GM11168 (cell line): Measurements from ENCODE around the gene DIAPH3.

ENCODE experiments used
- in situ Hi-C: fragments of 300-500 bp; cut with MboI; formaldehyde crosslinking; loops from one replicate; pipeline ENCODE4 v1.12.0; 2022; ENCODE audit warnings: low sequenced_read_pairs; ENCODE audit not compliant: unreplicated experiment

Gene DIAPH3

GRCh38 chr13:60032851-60033250 lies 130.9 kb downstream of the DIAPH3 start:
- in situ Hi-C loops, result no loop called here

GRCh38 chr13:60028021-60028420 lies 135.7 kb downstream of the DIAPH3 start:
- in situ Hi-C loops, result no loop called here

DNA sequence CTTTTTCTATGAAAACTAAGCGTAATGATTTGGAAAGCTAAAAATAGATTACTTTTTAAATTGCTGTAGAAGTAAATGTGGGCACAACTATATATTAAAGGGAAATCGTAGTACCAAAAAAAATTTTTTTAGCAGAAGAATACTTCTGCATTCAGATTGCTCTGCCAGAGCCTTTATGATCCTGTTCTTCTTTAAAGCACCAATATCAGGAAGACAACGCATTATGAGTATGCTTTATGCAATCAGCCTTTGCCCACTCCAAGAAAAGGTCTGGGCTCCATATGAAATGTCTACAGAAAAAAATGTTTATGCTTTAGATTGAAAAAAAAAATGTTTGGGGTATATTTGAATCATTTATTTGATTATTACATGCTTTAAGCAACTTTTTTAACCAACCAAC lies 137.4 kb downstream of the DIAPH3 start:
- in situ Hi-C loops, result no loop called here

- in situ Hi-C loops, result no loop called here
Measured at GRCh38 chr13:60020288-60020687, 143.4 kb downstream of the DIAPH3 start.

GRCh38 chr13:60019119-60019993 lies 144.4 kb downstream of the DIAPH3 start:
- in situ Hi-C loops, result no loop called here

- in situ Hi-C loops, result no loop called here
Measured at GRCh38 chr13:60018536-60018935, 145.2 kb downstream of the DIAPH3 start.

DNA sequence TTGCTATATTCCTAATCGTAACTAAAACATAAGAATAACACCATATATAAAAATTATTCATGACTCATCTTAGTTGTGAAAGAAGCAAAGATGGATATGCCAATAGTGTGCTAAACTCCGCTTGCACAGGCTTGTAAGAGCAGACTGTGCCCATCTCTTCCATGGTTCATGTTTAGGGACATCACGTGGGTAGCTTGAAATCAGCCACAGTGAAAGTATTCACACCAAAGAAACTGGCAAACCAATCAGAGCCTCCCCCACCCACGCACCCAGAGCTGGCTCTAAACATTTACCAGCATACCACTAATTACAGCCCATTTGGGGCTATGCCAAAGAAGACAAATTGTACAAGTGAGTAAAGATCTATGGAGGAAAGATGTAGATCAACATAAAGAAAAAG lies 147.5 kb downstream of the DIAPH3 start:
- in situ Hi-C loops, result no loop called here

- in situ Hi-C loops, result no loop called here
Measured at GRCh38 chr13:60013166-60013565, 150.6 kb downstream of the DIAPH3 start.

GRCh38 chr13:60012488-60012887 lies 151.2 kb downstream of the DIAPH3 start:
- in situ Hi-C loops, result no loop called here

GRCh38 chr13:60009300-60010253 lies 154.2 kb downstream of the DIAPH3 start:
- in situ Hi-C loops, result no loop called here

- in situ Hi-C loops, result no loop called here
Measured at GRCh38 chr13:60001889-60002288, 161.8 kb downstream of the DIAPH3 start.

DNA sequence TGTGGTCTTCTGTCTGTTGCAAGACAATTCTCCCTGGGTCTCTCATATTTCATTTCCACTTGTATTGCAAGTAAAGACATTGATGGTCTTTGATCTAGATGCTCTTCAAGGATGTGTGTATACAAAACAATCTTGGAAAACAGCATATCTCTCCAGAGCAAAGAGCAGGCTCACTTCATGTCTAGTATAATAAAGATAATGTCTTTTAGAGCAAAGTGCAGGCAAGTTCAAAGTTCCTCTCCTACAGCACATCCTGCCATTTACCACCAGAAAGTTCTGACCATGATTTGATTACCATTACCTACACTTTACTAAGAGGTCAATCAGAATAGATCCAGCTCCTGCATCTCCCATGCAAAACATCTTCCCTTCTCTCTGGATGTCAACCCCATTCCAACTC lies 162.8 kb downstream of the DIAPH3 start:
- in situ Hi-C loops, result no loop called here

- in situ Hi-C loops, result no loop called here
Measured at GRCh38 chr13:60000081-60000480, 163.6 kb downstream of the DIAPH3 start.

GRCh38 chr13:59997976-59998375 lies 165.8 kb downstream of the DIAPH3 start:
- in situ Hi-C loops, result no loop called here

GRCh38 chr13:59996461-59996980 lies 167.2 kb downstream of the DIAPH3 start:
- in situ Hi-C loops, result no loop called here

- in situ Hi-C loops, result no loop called here
Measured at GRCh38 chr13:59991395-59991794, 172.3 kb downstream of the DIAPH3 start.

GRCh38 chr13:59982631-59983382 lies 180.9 kb downstream of the DIAPH3 start:
- in situ Hi-C loops, result no loop called here

- in situ Hi-C loops, result no loop called here
Measured at GRCh38 chr13:59979589-59979988, 184.1 kb downstream of the DIAPH3 start.

DNA sequence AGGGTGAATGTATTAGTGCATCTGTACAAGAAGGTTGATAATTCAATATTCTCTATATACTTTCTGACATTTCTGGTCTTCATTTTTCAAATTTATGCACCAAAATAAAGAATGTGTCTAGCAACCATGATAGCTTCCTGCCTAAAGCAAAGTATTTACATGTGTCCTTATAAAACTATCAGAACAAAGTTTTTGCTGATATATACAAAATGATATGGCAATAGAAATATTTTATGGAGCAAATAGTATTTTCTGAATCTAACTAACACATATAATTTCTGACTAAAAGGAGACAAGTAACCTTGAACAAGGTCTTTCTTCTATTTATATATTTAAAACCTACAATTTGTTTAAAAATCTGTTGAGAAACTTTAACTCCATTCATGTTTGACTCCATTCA lies 184.9 kb downstream of the DIAPH3 start:
- in situ Hi-C loops, result no loop called here

- in situ Hi-C loops, result no loop called here
Measured at GRCh38 chr13:59976856-59977255, 186.9 kb downstream of the DIAPH3 start.
